ENCODE results near the gene PELI2.
A peak's percentile ranks its signal among the peaks of the same experiment; 100 is the strongest.

Gene PELI2

GRCh38 chr14:56268673-56269072, 150.5 kb downstream of the PELI2 start:
- peak; percentile 52 for DNase-seq

- no peak for DNase-seq
These were observed 152.7 kb downstream of the PELI2 start for GRCh38 chr14:56270921-56271320.

DNA sequence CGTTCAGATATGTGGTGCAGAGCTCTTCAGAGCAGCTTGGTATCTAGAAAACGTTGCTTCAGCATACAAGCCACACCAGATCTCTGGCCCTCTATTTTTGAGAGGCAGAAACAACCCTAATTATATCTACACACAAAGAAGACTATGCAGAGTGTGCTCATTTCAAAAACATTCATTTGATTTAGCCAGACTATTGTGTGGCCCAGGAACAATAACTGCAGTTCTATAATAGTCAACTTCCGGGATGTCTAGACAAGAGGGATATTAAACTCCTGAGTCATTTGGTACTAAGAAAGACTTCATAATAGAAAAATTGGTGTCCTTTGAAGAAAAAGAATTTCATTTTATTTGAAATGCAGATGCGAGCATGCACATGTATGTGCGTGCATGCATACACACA, 153.8 kb downstream of the PELI2 start:
- DNase-seq, result peak; percentile 95

DNA sequence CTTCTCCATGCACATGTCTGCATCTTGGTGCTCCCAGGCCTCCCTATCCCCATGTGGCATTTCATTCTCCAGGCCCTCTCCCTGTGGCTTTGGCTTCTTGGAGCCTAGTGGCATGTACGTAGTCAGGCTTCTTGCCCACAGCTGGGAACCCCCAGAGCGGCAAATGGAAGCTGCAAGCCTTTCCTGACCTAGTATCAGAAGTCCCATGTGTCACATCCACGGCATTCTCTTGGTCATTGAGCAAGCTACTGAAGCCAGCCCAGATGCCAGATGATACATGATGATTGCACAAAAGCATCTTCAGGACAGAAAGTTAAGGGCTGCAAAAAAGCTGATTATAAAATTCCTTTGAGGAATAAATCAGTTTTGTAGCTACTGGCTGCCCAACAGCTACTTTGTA, 154.9 kb downstream of the PELI2 start:
- DNase-seq, result peak; percentile 80

- no peak for DNase-seq
These were observed 155.7 kb downstream of the PELI2 start for GRCh38 chr14:56273951-56274350.

- no peak for DNase-seq
These were observed 156.3 kb downstream of the PELI2 start for GRCh38 chr14:56274556-56274955.

- DNase-seq, result no peak
These were observed 157.9 kb downstream of the PELI2 start for GRCh38 chr14:56276108-56276507.

DNA sequence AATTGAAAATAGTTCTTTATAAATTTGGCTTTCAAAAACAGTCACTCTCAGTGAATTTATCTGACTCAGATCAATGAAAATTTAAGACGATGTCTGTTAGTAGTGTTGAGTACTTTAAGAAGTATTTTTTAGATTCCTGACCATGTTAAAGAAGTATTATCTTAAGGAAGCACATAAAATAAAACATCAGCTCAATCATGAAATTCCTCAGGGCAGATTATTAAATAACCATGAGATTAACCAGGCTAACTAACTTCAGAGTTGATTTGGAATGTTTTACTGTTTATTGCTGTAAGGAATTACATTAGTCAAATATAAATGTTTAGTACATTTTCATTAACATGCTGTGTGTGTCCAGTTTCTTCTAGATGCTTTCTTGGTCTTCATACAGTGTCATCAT, 160.2 kb downstream of the PELI2 start:
- DNase-seq, result no peak

DNA sequence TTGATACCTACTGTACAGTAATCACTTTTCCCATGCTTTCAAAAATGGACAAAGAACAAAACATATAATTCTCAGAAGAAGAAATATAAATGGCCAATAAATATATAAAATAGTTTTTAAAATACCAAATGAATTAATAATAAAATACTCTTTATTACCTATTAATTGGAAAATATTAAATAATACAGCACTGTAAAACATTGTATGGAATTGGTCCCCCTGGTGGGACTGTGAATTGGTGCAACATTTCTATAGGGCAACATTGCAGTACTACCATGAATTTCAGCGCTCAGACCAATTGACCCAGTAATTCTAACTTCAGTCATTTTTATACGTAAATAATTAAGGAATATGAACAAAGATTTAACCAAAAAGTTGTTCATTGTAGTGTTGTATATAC, 162.6 kb downstream of the PELI2 start:
- DNase-seq, result no peak

DNA sequence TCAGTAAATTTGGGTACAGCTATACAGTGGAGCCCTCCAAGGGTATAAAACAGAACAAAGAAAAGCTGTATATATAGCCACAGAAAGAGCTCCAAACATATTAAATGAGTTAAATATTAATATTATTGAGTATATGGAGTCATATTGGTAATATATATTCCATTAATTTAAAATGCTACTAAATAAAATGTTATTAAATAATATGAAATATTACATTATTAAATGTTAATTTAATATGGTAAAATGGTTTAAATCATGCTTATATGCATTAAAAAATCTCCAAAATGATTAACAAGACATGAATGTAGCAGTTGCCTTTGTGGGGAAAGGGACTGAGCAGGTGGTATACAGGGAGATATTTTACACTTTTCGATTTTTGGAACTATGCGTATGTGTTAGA, 164.0 kb downstream of the PELI2 start:
- DNase-seq, result no peak

DNA sequence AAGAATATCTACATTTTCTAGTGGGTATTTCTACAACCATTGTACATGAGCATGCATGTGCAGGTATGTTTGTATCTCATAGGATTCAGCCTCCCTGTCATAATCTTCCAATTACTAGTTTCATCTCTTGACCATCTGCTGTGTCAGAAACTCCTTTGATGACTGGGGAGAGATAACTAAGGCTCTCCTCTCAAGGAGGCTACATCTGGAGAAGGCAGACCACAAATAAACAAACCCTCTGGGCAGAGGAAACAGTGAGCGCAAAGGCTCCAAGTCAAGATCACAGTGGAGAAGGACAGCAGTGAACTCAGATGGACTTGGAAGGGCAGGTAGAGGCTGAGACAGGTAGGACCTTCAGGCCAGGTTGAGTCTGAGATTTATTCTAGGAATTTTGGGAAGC, 166.4 kb downstream of the PELI2 start:
- no peak for DNase-seq

DNA sequence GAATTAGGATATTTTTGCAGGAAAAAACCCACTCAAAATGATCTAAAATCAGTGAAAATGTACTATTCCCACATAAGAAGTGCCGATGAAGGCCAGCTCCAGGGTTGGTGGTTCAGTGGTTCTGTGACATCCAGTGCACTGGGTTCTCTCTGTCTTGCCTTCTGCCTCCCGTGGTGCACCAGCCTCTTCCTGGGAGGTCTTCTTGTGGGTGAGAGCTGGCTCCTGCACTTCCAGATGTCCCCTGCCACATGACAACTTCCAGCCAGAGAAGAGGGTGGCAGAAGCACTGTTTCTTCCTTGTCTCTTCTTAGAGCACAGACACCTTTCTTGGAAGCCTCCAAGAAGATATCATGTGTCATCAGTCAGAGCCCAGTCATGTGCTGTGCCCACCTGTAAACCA, 170.9 kb downstream of the PELI2 start:
- no peak for DNase-seq

DNA sequence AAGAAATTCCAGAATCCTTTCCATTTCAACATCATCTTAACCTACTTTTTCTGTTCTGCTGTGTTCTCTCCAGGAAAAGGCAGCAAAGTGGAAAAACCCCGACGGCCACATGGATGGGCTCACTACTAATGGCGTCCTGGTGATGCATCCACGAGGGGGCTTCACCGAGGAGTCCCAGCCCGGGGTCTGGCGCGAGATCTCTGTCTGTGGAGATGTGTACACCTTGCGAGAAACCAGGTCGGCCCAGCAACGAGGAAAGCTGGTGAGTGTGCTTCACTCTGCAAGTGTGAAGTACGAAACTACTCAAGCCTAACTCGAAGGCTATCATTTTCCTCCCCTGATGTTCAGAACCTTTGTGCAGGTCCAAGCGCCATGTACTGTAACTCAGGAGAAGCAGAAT, 172.0 kb downstream of the PELI2 start:
- no peak for DNase-seq

GRCh38 chr14:56292970-56293369, 174.8 kb downstream of the PELI2 start:
- DNase-seq, result no peak

DNA sequence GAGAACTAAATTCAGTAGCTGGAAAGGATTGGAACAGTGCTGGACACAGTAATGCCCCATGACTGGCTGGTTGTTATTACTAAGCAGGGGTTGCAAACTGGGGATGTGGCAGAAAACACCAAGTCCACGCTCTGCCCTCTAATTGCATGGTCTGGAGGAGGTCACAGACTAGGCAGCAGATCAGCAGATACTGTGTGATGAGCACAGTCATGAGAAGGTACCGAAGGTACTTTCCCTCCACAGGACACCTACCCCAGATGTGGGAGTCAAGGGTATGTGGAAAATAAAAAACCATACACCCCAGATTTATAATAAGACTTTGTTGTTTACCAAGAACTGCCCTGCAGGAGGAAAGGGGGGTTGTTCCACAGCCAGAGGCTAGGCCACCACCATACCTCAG, 175.3 kb downstream of the PELI2 start:
- DNase-seq, result no peak

- DNase-seq, result no peak
These were observed 175.9 kb downstream of the PELI2 start for GRCh38 chr14:56294128-56294527.

GRCh38 chr14:56295743-56296142, 177.5 kb downstream of the PELI2 start:
- DNase-seq, result peak; percentile 25

GRCh38 chr14:56297449-56297848, 179.2 kb downstream of the PELI2 start:
- DNase-seq, result no peak

- peak; percentile 13 for DNase-seq
These were observed 181.2 kb downstream of the PELI2 start for GRCh38 chr14:56299306-56299984.

DNA sequence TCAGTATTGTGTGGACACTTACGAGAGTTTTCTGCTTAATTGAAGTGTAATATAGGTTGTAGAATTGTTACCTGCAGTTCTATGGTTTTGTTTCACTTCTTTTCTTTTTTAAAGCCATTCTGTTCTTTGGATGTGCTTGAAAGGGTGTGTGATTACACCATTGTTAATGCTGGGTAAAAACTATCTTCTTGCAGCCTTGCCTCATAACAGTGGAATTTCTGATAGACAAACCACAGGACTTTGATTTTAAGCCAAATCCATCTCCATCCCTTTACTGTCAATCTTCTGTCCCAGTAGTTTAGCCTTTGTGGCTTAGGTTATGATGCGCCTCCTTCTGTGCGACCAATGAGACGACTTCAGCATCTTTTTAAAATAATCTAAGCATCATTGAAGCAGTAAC, 182.3 kb downstream of the PELI2 start:
- peak; percentile 90 for DNase-seq

DNA sequence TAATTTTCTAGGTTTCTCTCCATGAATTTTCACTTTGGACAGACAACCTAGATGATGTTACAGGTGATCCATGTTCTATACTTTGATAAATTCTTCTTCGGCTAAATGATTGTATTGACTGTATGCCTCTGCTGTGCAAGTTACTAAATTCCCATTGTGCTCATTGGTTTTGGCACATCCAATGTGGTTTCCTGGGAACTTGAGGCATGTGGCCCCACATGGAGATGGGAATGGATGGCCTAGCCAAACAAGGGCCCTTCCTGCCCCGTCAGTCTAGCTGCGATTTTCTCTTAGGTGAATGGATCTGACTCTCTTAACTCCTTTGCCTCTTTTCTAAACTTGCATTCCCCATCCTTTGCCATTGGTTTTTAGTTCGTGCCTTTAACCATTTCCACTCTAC, 186.2 kb downstream of the PELI2 start:
- DNase-seq, result peak; percentile 74

DNA sequence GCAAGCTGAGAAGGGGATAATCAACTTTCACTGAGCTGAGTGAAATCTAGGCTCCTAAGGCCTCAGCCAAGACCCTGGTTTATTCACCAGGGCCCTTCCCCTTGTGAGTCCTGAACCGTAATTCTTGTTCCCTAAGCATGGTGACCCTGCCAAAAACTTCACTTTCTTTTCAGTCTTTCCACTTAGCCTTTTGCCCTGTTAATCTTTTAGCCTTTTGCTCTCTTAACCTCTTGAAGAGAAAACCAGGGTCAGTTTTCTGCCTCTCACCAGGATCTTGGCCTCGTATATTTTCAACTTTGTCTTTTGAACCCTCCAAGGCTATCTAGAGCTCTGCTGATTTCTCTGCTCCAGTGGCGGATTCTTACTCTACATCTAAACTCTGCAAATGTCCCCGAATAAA, 191.0 kb downstream of the PELI2 start:
- no peak for DNase-seq

- DNase-seq, result peak; percentile 62
These were observed 192.4 kb downstream of the PELI2 start for GRCh38 chr14:56310643-56311042.

DNA sequence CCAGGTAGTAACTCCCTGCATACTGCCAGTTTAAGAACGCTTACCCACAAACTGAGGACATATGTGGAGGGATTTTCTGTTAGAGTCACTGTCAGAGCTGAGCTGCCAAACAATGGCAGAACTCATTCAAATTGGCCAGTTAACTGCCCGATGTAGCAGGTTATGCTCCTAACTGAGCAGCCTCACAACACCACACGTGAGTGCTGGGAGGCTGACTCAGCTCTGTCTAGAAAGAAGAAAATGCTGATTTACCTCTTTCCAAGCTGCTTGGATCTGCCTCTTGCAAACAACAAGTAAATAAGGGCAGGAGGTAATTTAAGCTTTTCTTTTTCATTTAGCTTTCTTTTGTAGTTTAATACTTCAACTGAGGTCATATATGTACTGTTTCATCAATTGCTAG, 195.6 kb downstream of the PELI2 start:
- no peak for DNase-seq

DNA sequence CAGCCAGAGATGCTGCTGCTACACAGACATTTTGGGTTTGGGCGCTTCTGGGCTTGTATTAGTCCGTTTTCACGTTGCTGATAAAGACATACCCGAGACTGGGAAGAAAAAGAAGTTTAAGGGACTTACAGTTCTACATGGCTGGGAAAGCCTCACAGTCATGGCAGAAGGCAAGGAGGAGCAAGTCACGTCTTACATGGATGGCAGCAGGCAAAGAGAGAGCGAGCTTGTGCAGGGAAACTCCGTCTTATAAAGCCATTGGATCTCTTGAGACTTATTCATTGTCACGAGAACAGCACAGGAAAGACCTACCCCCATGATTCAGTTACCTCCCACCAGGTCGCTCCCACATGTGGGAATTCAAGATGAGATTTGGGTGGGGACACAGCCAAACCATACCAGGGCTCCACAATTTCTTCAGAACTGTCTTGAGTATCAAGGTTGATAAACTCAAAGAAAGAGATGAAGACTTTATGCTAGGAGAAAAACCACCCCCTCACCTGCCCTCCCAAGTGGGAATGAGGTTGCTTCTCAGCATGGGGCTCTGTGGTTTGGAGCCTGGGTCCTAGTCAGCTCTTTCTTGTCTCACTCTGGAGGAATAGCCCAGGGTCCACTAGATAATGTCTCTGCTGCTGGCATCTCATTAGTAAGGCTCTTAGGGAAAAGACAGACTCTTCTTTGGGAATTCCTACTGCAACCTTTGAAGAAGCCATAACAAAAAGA, 200.3 kb downstream of the PELI2 start:
- DNase-seq, result no peak

Measured in fibroblast of upper back skin (primary cell).